ENCODE data around the gene CD300A.

DNA sequence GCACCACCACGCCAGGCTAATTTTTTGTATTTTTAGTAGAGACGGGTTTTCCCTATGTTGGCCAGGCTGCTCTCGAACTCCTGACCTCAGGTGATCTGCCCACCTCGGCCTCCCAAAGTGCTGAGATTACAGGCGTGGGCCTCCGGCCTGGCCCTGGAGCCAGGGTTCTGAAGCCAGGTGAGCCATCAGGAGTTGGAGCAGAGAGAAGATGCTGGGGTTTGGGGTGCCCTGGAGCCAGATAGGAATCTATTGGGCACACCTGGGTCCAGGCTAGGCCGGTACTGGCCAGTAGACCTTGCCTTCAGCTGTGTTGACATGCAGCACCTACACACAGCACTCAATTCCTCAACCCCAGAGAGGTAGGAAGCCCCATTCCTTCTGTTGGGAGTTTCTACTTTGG is 5.4 kb upstream of the CD300A start:
- TF ChIP-seq, protein P1, sequence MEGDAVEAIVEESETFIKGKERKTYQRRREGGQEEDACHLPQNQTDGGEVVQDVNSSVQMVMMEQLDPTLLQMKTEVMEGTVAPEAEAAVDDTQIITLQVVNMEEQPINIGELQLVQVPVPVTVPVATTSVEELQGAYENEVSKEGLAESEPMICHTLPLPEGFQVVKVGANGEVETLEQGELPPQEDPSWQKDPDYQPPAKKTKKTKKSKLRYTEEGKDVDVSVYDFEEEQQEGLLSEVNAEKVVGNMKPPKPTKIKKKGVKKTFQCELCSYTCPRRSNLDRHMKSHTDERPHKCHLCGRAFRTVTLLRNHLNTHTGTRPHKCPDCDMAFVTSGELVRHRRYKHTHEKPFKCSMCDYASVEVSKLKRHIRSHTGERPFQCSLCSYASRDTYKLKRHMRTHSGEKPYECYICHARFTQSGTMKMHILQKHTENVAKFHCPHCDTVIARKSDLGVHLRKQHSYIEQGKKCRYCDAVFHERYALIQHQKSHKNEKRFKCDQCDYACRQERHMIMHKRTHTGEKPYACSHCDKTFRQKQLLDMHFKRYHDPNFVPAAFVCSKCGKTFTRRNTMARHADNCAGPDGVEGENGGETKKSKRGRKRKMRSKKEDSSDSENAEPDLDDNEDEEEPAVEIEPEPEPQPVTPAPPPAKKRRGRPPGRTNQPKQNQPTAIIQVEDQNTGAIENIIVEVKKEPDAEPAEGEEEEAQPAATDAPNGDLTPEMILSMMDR (IDR thresholded peaks at IDR 0.05): no peak
- no peak for TF ChIP-seq POLR2A (IDR thresholded peaks at IDR 0.05)
